ENCODE data around the gene RAB7A.

DNA sequence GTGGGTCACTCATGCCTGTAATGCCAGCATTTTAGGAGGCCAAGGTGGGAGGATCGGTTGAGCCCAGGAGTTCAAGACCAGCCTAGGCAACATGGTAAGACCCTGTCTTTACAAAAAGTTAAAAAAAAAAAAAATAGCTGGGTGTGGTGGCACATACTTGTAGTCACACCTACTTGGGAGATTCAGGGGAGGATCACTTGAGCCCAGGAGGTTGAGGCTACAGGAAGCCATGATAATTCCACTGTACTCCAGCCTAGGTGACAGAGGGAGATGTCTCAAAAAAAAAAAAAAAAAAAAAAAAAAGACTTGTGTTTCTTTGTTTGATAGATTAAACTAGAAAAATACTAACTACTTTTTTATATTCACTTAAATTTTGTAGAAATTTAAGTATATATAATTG, 14.6 kb downstream of the RAB7A start:
- TF ChIP-seq EP300 (IDR thresholded peaks at IDR 0.05; ENCODE audit: low read depth) = no peak
- TF ChIP-seq, protein P1, sequence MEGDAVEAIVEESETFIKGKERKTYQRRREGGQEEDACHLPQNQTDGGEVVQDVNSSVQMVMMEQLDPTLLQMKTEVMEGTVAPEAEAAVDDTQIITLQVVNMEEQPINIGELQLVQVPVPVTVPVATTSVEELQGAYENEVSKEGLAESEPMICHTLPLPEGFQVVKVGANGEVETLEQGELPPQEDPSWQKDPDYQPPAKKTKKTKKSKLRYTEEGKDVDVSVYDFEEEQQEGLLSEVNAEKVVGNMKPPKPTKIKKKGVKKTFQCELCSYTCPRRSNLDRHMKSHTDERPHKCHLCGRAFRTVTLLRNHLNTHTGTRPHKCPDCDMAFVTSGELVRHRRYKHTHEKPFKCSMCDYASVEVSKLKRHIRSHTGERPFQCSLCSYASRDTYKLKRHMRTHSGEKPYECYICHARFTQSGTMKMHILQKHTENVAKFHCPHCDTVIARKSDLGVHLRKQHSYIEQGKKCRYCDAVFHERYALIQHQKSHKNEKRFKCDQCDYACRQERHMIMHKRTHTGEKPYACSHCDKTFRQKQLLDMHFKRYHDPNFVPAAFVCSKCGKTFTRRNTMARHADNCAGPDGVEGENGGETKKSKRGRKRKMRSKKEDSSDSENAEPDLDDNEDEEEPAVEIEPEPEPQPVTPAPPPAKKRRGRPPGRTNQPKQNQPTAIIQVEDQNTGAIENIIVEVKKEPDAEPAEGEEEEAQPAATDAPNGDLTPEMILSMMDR (IDR thresholded peaks at IDR 0.05) = no peak
- no peak for TF ChIP-seq POLR2A (IDR thresholded peaks at IDR 0.05)
- no peak for TF ChIP-seq POLR2AphosphoS5 (IDR thresholded peaks at IDR 0.05)
